ENCODE data around the gene LIN37. TPM values are rescaled to one million over a fixed set of nuclear protein-coding genes. Genes with fewer than 3 reads are reported as not detected.
"Not testable (repeated sequence)": the region's sequence is repeated elsewhere in the genome, so short reads cannot be mapped to it uniquely, and the experiment has no call there.

Gene LIN37
- total RNA-seq, 1 donor from 2014 or later = 8.4 TPM

DNA sequence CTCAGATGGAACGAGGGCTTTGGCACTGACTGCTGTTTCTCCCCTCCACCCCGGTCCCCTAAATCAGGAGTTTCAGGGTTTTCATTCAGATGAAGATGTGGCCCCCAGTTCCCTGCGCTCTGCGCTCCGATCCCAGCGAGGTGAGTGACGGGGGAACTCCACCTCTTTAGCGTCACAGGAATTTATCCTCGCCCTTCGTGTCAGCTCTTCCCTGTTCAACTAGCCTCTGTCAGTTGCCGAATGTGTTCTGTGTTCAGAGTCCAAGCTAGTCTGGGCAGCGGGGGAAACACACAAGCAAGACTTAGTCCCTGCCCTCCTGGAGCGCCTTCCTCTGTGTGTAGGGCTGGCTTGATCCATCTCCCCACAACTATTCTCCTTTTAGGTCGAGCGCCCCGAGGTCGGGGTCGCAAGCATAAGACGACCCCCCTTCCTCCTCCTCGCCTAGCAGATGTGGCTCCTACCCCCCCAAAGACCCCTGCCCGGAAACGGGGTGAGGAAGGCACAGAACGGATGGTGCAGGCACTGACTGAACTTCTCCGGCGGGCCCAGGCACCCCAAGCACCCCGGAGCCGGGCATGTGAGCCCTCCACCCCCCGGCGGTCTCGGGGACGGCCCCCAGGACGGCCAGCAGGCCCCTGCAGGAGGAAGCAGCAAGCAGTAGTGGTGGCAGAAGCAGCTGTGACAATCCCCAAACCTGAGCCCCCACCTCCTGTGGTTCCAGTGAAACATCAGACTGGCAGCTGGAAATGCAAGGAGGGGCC is 28.8 kb upstream of the LIN37 start:
- no peak for DNase-seq (ENCODE audit: low spot score)

DNA sequence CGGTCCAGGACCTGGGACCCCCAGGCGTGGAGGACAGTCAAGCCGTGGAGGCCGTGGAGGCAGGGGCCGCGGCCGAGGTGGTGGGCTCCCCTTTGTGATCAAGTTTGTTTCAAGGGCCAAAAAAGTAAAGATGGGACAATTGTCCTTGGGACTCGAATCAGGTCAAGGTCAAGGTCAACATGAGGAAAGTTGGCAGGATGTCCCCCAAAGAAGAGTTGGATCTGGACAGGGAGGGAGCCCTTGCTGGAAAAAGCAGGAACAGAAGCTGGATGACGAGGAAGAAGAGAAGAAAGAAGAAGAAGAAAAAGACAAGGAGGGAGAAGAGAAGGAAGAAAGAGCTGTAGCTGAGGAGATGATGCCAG is 28.2 kb upstream of the LIN37 start:
- no peak for DNase-seq (ENCODE audit: low spot score)

DNA sequence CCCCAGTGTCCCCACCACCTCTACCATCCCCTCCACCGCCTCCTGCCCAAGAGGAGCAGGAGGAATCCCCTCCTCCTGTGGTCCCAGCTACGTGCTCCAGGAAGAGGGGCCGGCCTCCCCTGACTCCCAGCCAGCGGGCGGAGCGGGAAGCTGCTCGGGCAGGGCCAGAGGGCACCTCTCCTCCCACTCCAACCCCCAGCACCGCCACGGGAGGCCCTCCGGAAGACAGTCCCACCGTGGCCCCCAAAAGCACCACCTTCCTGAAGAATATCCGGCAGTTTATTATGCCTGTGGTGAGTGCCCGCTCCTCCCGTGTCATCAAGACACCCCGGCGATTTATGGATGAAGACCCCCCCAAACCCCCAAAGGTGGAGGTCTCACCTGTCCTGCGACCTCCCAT is 27.7 kb upstream of the LIN37 start:
- DNase-seq (ENCODE audit: low spot score) = no peak

DNA sequence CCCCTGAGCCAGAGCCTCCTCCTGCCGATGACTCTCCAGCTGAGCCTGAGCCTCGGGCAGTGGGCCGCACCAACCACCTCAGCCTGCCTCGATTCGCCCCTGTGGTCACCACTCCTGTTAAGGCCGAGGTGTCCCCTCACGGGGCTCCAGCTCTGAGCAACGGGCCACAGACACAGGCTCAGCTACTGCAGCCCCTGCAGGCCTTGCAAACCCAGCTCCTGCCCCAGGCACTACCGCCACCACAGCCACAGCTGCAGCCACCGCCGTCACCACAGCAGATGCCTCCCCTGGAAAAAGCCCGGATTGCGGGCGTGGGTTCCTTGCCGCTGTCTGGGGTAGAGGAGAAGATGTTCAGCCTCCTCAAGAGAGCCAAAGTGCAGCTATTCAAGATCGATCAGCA is 27.0 kb upstream of the LIN37 start:
- DNase-seq (ENCODE audit: low spot score) = no peak

DNA sequence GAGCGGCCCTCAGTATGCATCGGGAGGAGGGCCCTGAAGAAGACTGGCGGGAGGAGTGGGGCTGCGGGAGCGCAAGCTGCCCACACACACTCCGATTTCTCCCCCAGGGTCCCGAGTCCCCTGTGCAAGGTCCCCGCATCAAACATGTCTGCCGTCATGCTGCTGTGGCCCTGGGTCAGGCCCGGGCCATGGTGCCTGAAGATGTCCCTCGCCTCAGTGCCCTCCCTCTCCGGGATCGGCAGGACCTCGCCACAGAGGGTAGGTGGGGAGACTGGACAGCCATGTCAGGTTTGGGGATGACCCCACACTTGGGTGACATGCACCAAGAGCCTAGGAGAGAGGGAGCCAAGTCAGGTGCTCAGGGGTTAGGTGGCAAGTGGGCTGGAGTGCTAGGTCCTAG is 25.9 kb upstream of the LIN37 start:
- no peak for DNase-seq (ENCODE audit: low spot score)

DNA sequence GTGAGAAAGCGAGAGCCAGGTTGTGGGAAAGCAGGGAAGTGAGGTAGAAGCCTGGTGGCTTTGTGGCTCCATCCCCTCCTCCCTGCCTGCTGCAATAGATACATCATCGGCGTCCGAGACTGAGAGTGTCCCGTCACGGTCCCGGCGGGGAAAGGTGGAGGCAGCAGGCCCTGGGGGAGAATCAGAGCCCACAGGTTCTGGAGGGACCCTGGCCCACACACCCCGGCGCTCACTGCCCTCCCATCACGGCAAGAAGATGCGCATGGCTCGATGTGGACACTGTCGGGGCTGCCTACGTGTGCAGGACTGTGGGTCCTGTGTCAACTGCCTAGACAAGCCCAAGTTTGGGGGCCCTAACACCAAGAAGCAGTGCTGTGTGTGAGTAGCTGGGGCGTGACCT is 25.5 kb upstream of the LIN37 start:
- DNase-seq (ENCODE audit: low spot score) = no peak

DNA sequence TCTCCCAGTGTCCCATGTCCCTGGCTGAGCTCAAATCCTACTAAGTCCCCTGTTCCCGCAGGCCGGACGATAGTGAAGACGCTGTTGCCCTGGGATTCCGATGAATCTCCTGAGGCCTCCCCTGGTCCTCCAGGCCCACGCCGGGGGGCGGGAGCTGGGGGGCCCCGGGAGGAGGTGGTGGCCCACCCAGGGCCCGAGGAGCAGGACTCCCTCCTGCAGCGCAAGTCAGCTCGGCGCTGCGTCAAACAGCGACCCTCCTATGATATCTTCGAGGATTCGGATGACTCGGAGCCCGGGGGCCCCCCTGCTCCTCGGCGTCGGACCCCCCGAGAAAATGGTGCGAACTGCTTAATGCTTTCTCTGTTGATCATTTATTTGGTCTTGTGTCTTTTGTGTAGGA is 24.7 kb upstream of the LIN37 start:
- DNase-seq (ENCODE audit: low spot score) = no peak

DNA sequence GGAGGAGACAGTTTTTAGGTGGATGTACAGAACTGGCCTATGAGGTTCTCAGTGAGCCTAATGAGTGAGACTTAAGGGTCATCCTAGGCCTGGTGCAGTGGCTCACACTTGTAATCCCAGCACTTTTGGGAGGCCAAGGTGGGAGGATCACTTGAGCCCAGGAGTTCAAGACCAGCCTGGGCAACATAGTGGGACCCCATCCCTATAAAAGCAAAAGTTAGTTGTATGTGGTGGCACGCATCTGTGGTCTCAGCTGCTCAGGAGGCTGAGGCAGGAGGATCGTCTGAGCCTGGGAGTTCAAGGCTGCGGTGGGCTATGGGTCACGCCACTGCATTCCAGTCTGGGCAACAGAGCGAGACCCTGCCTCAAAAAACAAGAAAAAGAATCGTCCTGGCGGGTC is 24.2 kb upstream of the LIN37 start:
- not testable (repeated sequence) for DNase-seq (ENCODE audit: low spot score)

DNA sequence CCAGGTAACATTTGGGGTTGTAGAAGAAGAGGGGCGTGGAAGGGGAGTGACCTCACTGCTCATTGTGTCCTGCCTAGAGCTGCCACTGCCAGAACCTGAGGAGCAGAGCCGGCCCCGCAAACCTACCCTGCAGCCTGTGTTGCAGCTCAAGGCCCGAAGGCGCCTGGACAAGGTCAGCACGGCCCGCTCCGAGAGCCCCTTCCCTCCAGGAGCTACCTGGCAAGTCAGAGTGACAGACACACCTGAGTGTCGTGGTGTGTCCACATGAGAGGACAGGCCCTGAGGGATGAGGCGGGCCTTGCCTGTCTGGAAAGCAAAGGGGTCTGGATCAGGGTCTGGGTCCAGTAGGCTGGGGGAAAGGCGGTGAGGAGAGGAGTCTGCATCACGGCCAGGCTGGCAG is 23.8 kb upstream of the LIN37 start:
- DNase-seq (ENCODE audit: low spot score) = no peak

DNA sequence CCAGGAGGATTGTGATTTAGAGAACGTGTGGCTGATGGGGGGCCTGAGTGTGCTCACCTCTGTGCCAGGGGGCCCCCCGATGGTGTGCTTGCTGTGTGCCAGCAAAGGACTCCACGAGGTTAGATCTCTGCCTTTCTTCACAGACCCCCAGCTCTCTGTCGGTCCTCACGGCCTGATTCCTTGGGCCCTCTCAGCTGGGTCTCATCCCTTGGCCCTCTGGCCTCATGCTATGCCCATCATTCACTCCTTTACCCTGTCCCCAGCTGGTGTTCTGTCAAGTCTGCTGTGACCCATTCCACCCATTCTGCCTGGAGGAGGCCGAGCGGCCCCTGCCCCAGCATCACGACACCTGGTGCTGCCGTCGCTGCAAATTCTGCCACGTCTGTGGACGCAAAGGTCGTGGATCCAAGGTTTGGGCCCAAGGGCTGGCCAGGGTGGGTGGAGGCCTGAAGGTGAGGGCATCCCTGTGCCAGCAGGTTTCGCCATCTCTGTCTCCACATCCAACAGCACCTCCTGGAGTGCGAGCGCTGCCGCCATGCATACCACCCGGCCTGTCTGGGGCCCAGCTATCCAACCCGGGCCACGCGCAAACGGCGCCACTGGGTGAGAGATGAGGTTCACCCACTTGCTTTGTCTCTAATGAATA is 23.0 kb upstream of the LIN37 start:
- no peak for DNase-seq (ENCODE audit: low spot score)

DNA sequence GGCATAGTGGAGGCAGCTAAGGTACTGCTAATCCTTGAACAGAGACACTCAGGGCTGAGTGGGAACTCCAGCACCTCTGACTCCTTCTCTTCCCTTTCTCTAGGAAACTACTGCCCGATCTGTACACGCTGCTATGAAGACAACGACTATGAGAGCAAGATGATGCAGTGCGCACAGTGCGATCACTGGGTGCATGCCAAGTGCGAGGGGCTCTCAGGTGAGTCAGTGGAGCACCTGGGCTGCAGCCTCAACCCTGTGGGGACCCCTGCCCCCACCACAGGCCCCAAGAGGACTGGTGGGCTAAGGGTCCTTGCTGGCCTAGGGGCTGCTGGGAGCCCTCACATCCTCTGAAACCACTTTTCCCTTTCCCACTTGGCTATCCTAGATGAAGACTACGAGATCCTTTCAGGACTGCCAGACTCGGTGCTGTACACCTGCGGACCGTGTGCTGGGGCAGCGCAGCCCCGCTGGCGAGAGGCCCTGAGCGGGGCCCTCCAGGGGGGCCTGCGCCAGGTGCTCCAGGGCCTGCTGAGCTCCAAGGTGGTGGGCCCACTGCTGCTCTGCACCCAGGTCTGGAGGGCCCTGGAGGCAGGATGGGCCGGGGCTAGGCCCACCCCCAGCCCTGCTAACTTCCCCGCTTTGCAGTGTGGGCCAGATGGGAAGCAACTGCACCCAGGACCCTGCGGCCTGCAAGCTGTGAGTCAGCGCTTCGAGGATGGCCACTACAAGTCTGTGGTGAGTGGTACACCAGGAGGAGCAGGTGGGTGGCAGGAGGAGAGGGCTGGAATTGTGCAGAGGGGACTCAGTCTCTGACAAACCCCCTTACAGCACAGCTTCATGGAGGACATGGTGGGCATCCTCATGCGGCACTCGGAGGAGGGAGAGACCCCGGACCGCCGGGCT is 21.1 kb upstream of the LIN37 start:
- no peak for DNase-seq (ENCODE audit: low spot score)

DNA sequence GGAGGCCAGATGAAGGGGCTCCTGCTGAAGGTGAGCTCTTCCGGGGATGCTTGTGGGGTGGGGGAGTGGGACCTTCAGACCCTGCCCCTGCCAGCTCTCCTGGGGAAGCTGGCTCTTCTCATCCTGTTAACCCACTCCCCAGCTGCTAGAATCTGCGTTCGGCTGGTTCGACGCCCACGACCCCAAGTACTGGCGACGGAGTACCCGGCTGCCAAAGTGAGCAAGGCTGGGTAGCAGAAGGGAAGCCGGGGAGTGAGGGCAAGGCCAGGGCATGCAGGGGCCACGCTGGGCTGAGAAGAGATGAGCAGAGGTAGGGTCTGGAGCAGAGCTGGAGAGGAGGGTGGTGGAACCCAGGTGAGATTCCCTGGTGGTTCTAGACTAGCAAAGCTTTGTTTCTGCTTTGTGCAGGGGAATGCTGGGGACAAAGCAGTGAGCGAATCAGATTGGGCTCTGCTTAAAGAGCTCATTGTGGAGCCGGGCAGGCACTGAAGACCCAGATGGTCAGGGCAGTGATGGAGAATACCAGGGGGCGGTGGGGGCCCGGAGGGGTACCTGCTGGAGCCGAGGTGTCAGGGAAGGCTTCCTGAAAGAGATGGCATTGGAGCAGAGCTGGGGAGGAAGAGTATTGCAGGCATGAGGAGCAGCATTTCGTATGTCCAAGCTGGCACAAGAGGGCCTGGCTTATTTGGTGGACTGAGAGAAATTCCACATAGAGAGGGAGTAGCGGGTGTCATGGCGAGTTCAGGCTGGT is 20.2 kb upstream of the LIN37 start:
- no peak for DNase-seq (ENCODE audit: low spot score)

DNA sequence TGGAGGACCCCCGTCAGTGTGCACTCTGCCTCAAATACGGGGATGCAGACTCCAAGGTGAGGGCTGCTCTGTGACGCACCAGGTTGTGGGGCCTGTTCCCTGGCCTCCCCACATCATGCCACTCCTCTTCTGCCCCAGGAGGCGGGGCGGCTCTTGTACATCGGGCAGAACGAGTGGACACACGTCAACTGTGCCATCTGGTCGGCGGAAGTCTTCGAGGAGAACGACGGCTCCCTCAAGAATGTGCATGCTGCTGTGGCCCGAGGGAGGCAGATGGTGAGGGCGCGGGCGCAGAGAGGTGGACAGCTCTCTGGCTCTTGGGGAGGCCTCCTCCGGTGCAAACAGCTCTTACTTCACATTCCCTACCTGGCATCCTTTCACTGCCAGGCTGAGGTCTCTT is 19.4 kb upstream of the LIN37 start:
- DNase-seq (ENCODE audit: low spot score) = no peak

DNA sequence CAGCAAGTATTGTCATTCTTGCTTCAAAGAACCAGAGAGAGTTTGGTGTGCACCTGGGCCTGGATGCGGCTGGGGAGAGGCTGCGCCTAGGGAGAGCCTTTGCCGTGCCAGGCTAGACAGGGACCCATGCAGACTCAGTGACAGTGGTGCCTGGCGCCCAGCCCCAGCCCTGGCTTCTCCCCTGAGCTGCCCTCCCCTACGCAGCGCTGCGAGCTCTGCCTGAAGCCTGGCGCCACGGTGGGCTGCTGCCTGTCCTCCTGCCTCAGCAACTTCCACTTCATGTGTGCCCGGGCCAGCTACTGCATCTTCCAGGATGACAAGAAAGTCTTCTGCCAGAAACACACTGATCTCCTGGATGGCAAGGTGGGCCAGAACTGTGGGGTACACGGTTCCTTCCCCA is 18.6 kb upstream of the LIN37 start:
- DNase-seq (ENCODE audit: low spot score) = no peak

DNA sequence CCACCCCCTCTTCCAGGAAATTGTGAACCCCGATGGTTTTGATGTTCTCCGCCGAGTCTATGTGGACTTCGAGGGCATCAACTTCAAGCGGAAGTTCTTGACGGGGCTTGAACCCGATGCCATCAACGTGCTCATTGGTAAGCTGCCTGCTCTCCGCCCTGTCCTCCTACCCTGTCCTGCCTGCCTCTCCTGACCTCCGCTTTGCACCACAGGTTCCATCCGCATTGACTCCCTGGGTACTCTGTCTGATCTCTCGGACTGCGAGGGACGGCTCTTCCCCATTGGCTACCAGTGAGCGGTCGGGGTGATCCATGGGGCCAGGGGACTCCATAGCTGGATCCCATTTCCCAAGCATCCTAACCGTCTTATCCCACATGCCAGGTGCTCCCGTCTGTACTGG is 18.1 kb upstream of the LIN37 start:
- no peak for DNase-seq (ENCODE audit: low spot score)

DNA sequence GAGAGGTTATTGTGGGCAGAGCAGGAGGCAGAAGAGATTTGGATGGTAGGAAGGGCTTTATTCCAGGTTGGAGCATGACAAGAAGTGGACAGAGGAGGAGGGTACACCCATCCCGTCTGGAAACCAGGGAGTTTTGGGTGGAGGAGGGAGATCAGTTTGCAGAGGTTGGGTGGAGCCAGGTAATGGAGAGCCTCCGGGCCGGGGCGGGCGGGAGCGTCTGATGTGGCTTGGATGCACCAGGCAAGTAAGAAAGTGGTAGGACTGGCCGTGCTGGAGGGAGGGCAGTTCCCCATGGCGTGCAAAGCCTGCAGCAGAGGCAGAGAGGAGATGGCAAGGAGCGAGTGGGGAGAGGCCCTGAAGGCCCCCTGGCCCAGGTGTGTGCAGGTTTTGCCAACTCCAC is 17.0 kb upstream of the LIN37 start:
- no peak for DNase-seq (ENCODE audit: low spot score)

DNA sequence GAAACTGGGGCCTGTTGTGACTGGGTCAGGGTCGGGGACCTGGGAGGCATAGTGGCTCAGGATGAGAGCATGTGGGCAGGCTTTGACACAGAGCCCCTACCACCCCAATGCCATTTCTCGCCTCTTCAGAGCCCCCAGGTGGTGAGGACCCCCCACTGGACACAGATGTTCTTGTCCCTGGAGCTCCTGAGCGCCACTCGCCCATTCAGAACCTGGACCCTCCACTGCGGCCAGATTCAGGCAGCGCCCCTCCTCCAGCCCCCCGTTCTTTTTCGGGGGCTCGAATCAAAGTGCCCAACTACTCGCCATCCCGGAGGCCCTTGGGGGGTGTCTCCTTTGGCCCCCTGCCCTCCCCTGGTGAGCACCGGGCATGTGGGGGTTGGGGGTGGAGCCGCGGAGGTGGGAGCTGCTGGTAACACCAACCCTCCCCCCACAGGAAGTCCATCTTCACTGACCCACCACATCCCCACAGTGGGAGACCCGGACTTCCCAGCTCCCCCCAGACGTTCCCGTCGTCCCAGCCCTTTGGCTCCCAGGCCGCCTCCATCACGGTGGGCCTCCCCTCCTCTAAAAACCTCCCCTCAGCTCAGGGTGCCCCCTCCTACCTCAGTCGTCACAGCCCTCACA is 16.5 kb upstream of the LIN37 start:
- no peak for DNase-seq (ENCODE audit: low spot score)

DNA sequence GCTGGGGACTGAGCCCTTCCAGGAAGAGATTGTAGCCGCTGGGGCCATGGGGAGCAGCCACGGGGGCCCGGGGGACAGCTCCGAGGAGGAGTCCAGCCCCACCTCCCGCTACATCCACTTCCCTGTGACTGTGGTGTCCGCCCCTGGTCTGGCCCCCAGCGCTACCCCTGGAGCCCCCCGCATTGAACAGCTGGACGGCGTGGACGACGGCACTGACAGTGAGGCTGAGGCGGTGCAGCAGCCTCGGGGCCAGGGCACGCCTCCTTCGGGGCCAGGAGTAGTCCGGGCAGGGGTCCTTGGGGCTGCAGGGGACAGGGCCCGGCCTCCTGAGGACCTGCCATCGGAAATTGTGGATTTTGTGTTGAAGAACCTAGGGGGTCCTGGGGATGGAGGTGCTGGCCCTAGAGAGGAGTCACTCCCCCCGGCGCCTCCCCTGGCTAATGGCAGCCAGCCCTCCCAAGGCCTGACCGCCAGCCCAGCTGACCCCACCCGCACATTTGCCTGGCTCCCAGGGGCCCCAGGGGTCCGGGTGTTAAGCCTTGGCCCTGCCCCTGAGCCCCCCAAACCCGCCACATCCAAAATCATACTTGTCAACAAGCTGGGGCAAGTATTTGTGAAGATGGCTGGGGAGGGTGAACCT is 15.7 kb upstream of the LIN37 start:
- DNase-seq (ENCODE audit: low spot score) = no peak

DNA sequence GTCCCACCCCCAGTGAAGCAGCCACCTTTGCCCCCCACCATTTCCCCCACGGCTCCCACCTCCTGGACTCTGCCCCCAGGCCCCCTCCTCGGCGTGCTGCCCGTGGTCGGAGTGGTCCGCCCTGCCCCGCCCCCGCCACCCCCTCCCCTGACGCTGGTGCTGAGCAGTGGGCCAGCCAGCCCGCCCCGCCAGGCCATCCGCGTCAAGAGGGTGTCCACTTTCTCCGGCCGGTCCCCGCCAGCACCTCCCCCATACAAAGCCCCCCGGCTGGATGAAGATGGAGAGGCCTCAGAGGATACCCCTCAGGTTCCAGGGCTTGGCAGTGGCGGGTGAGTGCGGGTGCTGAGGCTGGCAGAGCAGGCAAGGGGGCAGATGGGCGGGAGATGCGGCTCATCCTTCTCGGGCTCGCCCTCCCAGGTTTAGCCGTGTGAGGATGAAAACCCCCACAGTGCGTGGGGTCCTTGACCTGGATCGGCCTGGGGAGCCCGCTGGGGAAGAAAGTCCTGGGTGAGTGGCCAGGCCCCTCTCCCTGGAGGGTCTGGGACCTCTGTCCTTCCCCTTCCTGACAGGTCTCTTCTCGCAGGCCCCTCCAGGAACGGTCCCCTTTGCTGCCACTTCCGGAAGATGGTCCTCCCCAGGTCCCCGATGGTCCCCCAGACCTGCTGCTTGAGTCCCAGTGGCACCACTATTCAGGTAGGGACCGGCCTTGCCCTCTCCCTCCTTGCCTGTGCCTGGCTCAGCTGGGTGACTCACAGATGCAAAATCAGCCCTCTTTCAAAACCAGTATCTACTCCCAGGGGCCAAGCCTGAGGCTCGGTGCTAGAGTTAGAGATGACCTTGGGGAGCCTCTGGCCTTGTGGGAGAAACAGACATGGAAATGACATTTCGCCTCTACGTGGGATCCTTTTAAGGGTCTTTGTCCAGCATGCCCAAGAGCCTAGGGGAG is 14.9 kb upstream of the LIN37 start:
- DNase-seq (ENCODE audit: low spot score) = no peak

DNA sequence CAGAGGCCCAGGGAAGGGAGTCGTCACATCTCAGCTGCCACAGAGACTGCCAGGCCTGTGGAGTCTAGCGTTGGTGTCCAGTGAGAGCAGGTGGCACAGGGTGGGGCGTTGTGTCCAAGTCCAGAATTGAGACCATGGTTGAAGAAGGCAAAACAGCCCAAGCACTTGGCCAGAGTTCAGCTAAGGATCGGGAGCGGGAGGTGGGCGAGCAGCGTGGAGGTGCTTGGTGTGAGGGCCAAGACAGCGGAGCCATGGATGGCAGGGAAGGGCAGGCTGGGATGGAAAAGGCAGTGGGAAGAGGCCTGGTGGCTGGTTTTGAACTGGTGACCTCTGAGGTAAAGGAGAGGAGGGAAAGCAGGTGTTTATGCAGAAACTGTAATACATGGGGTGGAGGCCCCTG is 14.1 kb upstream of the LIN37 start:
- DNase-seq (ENCODE audit: low spot score) = no peak

Data from umbilical cord (tissue), 2 donors.